ENCODE data around the gene FTSJ3. TPM values are rescaled to one million over a fixed set of nuclear protein-coding genes. Genes with fewer than 3 reads are reported as not detected.
"Not testable (repeated sequence)": the region's sequence is repeated elsewhere in the genome, so short reads cannot be mapped to it uniquely, and the experiment has no call there.

The FTSJ3 gene
- total RNA-seq, 1 donor from 2014 or later = 50.2 TPM

- H3K4me1 ChIP-seq (ENCODE audit: insufficient read depth, low read length) = no peaks in the 10 kb centered on the region
- no peaks in the 10 kb centered on the region for H3K36me3 ChIP-seq (ENCODE audit: insufficient read depth, low read length)
- H2AFZ ChIP-seq (ENCODE audit: low read depth, low read length) = no peak overlapping the region
- no peaks in the 10 kb centered on the region for H4K20me1 ChIP-seq (ENCODE audit: insufficient read depth, low read length)
- H3K4me2 ChIP-seq (ENCODE audit: low read length) = no peak overlapping the region
- FAIRE-seq (no peak), DNase-seq (ENCODE audit: low read depth) (no peak)
- no peaks in the 10 kb centered on the region for H3K79me2 ChIP-seq (ENCODE audit: insufficient read depth, low read length)
- no peaks in the 10 kb centered on the region for H3K9me3 ChIP-seq (ENCODE audit: insufficient read depth, low read depth, low read length)
- no peaks in the 10 kb centered on the region for H3K4me1 Mint-ChIP-seq (ENCODE audit: low read depth, unreplicated experiment)
- H3K27ac Mint-ChIP-seq (ENCODE audit: unreplicated experiment) = no peak overlapping the region
- H3K4me3 ChIP-seq (ENCODE audit: insufficient read depth, low read depth, low read length) = no peak overlapping the region
- no peaks in the 10 kb centered on the region for H3K36me3 Mint-ChIP-seq (ENCODE audit: low read depth, unreplicated experiment)
- no peak overlapping the region for H3K4me3 Mint-ChIP-seq (ENCODE audit: unreplicated experiment)
- no peak overlapping the region for H3K9ac ChIP-seq (ENCODE audit: low read length)
- no peaks in the 10 kb centered on the region for H3K9me3 Mint-ChIP-seq (ENCODE audit: unreplicated experiment)
- H3K27ac ChIP-seq (ENCODE audit: low read depth, low read length) = no peak overlapping the region
- H3K27me3 Mint-ChIP-seq (ENCODE audit: low read depth, unreplicated experiment) = peaks cover 41% of the 10 kb centered on the region
- no peak for TF ChIP-seq EZH2 (IDR thresholded peaks at IDR 0.05; ENCODE audit: insufficient read depth, low read length)
- peaks cover 18% of the 10 kb centered on the region for H3K27me3 ChIP-seq (ENCODE audit: insufficient read depth, low read length)
Observed at GRCh38 chr17:63859257-63859656, 31.8 kb upstream of the FTSJ3 start.

- H3K27ac ChIP-seq (ENCODE audit: low read depth, low read length); H3K27ac Mint-ChIP-seq (ENCODE audit: unreplicated experiment); H3K79me2 ChIP-seq (ENCODE audit: insufficient read depth, low read length); H3K9me3 Mint-ChIP-seq (ENCODE audit: unreplicated experiment); H2AFZ ChIP-seq (ENCODE audit: low read depth, low read length); H3K36me3 Mint-ChIP-seq (ENCODE audit: low read depth, unreplicated experiment); DNase-seq (ENCODE audit: low read depth); H4K20me1 ChIP-seq (ENCODE audit: insufficient read depth, low read length); H3K4me1 Mint-ChIP-seq (ENCODE audit: low read depth, unreplicated experiment); FAIRE-seq; H3K9ac ChIP-seq (ENCODE audit: low read length); H3K4me1 ChIP-seq (ENCODE audit: insufficient read depth, low read length); H3K9me3 ChIP-seq (ENCODE audit: insufficient read depth, low read depth, low read length); H3K4me2 ChIP-seq (ENCODE audit: low read length); H3K4me3 ChIP-seq (ENCODE audit: insufficient read depth, low read depth, low read length); H3K36me3 ChIP-seq (ENCODE audit: insufficient read depth, low read length); H3K4me3 Mint-ChIP-seq (ENCODE audit: unreplicated experiment): not testable (repeated sequence)
- H3K27me3 Mint-ChIP-seq (ENCODE audit: low read depth, unreplicated experiment) = peaks cover 43% of the 10 kb centered on the region
- H3K27me3 ChIP-seq (ENCODE audit: insufficient read depth, low read length) = peaks cover 28% of the 10 kb centered on the region
Observed at GRCh38 chr17:63856425-63856824, 29.0 kb upstream of the FTSJ3 start.

- no peaks in the 10 kb centered on the region for H3K36me3 ChIP-seq (ENCODE audit: insufficient read depth, low read length)
- Mint-ChIP-seq H3K4me1 (ENCODE audit: low read depth, unreplicated experiment) (no peaks in the 10 kb centered on the region), H3K4me3 (ENCODE audit: unreplicated experiment) (no peak overlapping the region), H3K27ac (ENCODE audit: unreplicated experiment) (no peak overlapping the region), H3K9me3 (ENCODE audit: unreplicated experiment) (no peaks in the 10 kb centered on the region), H3K36me3 (ENCODE audit: low read depth, unreplicated experiment) (no peaks in the 10 kb centered on the region), H3K27me3 (ENCODE audit: low read depth, unreplicated experiment) (peaks cover 36% of the 10 kb centered on the region)
- no peaks in the 10 kb centered on the region for H3K79me2 ChIP-seq (ENCODE audit: insufficient read depth, low read length)
- no peaks in the 10 kb centered on the region for H3K4me1 ChIP-seq (ENCODE audit: insufficient read depth, low read length)
- no peak overlapping the region for H3K4me2 ChIP-seq (ENCODE audit: low read length)
- peaks cover 23% of the 10 kb centered on the region for H3K27me3 ChIP-seq (ENCODE audit: insufficient read depth, low read length)
- FAIRE-seq (no peak), DNase-seq (ENCODE audit: low read depth) (no peak)
- TF ChIP-seq CTCF (IDR thresholded peaks at IDR 0.05; ENCODE audit: insufficient read depth, low read depth, low read length) (no peak), EZH2 (IDR thresholded peaks at IDR 0.05; ENCODE audit: insufficient read depth, low read length) (no peak)
- H3K9ac ChIP-seq (ENCODE audit: low read length) = no peak overlapping the region
- no peak overlapping the region for H2AFZ ChIP-seq (ENCODE audit: low read depth, low read length)
- no peak overlapping the region for H3K4me3 ChIP-seq (ENCODE audit: insufficient read depth, low read depth, low read length)
- no peaks in the 10 kb centered on the region for H3K9me3 ChIP-seq (ENCODE audit: insufficient read depth, low read depth, low read length)
- no peak overlapping the region for H3K27ac ChIP-seq (ENCODE audit: low read depth, low read length)
- no peaks in the 10 kb centered on the region for H4K20me1 ChIP-seq (ENCODE audit: insufficient read depth, low read length)
Observed at GRCh38 chr17:63855185-63855584, 27.7 kb upstream of the FTSJ3 start.

- FAIRE-seq (no peak), DNase-seq (ENCODE audit: low read depth) (no peak)
- peaks cover 31% of the 10 kb centered on the region for H3K27me3 Mint-ChIP-seq (ENCODE audit: low read depth, unreplicated experiment)
Observed at GRCh38 chr17:63854709-63855108, 27.2 kb upstream of the FTSJ3 start.

More at GRCh38 chr17:63854709-63855108, 27.2 kb upstream of the FTSJ3 start:
- Histone ChIP-seq H3K4me3 (ENCODE audit: insufficient read depth, low read depth, low read length) (no peak overlapping the region), H3K4me2 (ENCODE audit: low read length) (no peak overlapping the region), H3K36me3 (ENCODE audit: insufficient read depth, low read length) (no peaks in the 10 kb centered on the region), H2AFZ (ENCODE audit: low read depth, low read length) (no peak overlapping the region), H4K20me1 (ENCODE audit: insufficient read depth, low read length) (no peaks in the 10 kb centered on the region), H3K27ac (ENCODE audit: low read depth, low read length) (no peak overlapping the region), H3K9me3 (ENCODE audit: insufficient read depth, low read depth, low read length) (no peaks in the 10 kb centered on the region), H3K27me3 (ENCODE audit: insufficient read depth, low read length) (peaks cover 18% of the 10 kb centered on the region), H3K4me1 (ENCODE audit: insufficient read depth, low read length) (no peaks in the 10 kb centered on the region), H3K79me2 (ENCODE audit: insufficient read depth, low read length) (no peaks in the 10 kb centered on the region), H3K9ac (ENCODE audit: low read length) (no peak overlapping the region)
- H3K4me1 Mint-ChIP-seq (ENCODE audit: low read depth, unreplicated experiment) = no peaks in the 10 kb centered on the region
- no peak overlapping the region for H3K4me3 Mint-ChIP-seq (ENCODE audit: unreplicated experiment)
- no peak for TF ChIP-seq EZH2 (IDR thresholded peaks at IDR 0.05; ENCODE audit: insufficient read depth, low read length)
- TF ChIP-seq CTCF (IDR thresholded peaks at IDR 0.05; ENCODE audit: insufficient read depth, low read depth, low read length) = no peak
- no peaks in the 10 kb centered on the region for H3K9me3 Mint-ChIP-seq (ENCODE audit: unreplicated experiment)
- H3K36me3 Mint-ChIP-seq (ENCODE audit: low read depth, unreplicated experiment) = no peaks in the 10 kb centered on the region
- H3K27ac Mint-ChIP-seq (ENCODE audit: unreplicated experiment) = no peak overlapping the region

Measured in astrocyte (in vitro differentiated cells and primary cell).